Keratinocyte (primary cell): ENCODE results near the gene FAM120AOS.

Experiments
- CTCF ChIP-seq, 3 experiments: IDR thresholded peaks in 1 of 3; conservative IDR thresholded peaks in 1 of 3; optimal IDR thresholded peaks in 1 of 3; 2 replicates in 2 of 3; 3 replicates in 1 of 3; pipeline versions ENCODE3 to v1.5.1; 2011; ENCODE audit warnings: low read length in 3 of 3, mild to moderate bottlenecking in 3 of 3, moderate library complexity in 2 of 3, control low read depth in 1 of 3, inconsistent platforms in 1 of 3; ENCODE audit not compliant: insufficient read depth in 2 of 3; ENCODE audit errors: extremely low read depth in 1 of 3
- EZH2 ChIP-seq: IDR thresholded peaks from one replicate; pipeline ENCODE4 v1.6.1; 2012; ENCODE audit warnings: inconsistent platforms, mild to moderate bottlenecking, low read length, moderate library complexity

GRCh38 chr9:93436218-93436617, 17.2 kb downstream of the FAM120AOS start:
- TF ChIP-seq CTCF (optimal IDR thresholded peaks at IDR 0.05 in 1 of 3, IDR thresholded peaks at IDR 0.05 in 1 of 3, conservative IDR thresholded peaks at IDR 0.05 in 1 of 3; ENCODE audit: extremely low read depth in 1 of 3, insufficient read depth in 2 of 3, low read length in 3 of 3): no peak
- TF ChIP-seq EZH2: no peak
